ENCODE measurements around the gene VWA8.

Gene VWA8

GRCh38 chr13:41708713-41709112 lies 252.2 kb downstream of the VWA8 start:
- no peak overlapping the region for H3K4me3 ChIP-seq (ENCODE audit: low read depth, low read length)
- no peak for DNase-seq (ENCODE audit: low read depth)

GRCh38 chr13:41707194-41707821 lies 253.6 kb downstream of the VWA8 start:
- no peak for DNase-seq (ENCODE audit: low read depth)
- no peak overlapping the region for H3K4me3 ChIP-seq (ENCODE audit: low read depth, low read length)

- peak; percentile 5 for DNase-seq (ENCODE audit: low read depth)
- no peak overlapping the region for H3K4me3 ChIP-seq (ENCODE audit: low read depth, low read length)
Observed at GRCh38 chr13:41706152-41706551, 254.8 kb downstream of the VWA8 start.

GRCh38 chr13:41702540-41702939 lies 258.4 kb downstream of the VWA8 start:
- H3K4me3 ChIP-seq (ENCODE audit: low read depth, low read length), result no peak overlapping the region
- no peak for DNase-seq (ENCODE audit: low read depth)

DNA sequence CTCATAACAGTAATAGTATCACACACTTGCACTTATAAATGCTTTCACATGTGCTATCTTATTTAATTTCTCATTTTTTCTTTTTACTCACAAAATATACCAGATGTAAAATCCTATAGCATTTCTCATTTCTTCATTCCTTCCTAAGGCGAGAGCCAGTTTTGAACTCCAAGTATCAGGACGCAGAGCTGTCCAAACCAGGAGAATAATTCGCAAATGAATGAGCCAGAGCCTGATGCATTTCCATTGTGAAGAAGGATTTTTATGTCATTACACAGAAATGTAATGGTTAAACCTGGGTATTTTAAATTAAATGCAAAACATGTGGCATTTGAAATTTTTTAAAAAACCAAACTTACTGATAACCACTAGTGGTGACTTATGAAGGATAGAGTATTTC lies 259.2 kb downstream of the VWA8 start:
- H3K4me3 ChIP-seq (ENCODE audit: low read depth, low read length), result no peak overlapping the region
- no peak for DNase-seq (ENCODE audit: low read depth)

GRCh38 chr13:41700790-41701310 lies 260.1 kb downstream of the VWA8 start:
- H3K4me3 ChIP-seq (ENCODE audit: low read depth, low read length), result no peak overlapping the region
- DNase-seq (ENCODE audit: low read depth), result peak; percentile 17

DNA sequence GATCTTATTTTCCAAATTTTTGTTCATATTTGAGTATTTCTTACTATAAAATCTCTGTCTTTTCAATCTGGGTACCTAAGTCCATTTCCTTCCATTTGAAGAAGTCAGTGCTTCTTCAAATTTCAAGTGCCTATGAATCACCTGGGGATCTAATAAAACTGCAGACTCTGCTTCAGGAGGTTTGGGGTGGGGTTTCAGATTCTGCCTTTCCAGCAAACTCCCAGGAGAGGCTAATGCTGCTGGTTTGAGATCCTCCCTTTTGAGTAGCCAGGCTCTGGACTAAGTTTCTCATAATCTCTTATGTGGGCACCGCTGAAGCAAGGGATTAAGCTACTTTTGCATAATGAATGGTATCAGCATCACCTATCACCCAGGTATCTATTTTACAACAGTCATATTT lies 261.1 kb downstream of the VWA8 start:
- no peak overlapping the region for H3K4me3 ChIP-seq (ENCODE audit: low read depth, low read length)
- DNase-seq (ENCODE audit: low read depth), result no peak

DNA sequence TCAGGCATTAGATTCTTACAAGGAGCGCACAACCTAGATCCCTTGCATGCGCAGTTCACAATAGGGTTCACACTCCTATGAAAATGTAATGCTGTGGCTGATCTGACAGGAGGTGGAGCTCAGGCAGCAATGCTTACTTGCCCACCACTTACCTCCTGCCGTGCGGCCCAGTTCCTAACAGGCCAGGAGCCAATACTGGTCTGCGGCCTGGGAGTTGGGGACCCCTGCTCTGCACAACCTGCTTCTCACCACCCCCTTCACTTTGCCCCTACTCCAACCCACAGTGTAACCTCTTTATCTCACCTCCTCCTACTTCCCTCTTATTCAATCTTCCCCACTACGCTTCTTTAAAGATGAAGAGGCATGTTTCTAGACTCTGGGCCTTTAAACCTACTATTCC lies 263.3 kb downstream of the VWA8 start:
- H3K4me3 ChIP-seq (ENCODE audit: low read depth, low read length), result no peak overlapping the region
- DNase-seq (ENCODE audit: low read depth), result no peak

DNA sequence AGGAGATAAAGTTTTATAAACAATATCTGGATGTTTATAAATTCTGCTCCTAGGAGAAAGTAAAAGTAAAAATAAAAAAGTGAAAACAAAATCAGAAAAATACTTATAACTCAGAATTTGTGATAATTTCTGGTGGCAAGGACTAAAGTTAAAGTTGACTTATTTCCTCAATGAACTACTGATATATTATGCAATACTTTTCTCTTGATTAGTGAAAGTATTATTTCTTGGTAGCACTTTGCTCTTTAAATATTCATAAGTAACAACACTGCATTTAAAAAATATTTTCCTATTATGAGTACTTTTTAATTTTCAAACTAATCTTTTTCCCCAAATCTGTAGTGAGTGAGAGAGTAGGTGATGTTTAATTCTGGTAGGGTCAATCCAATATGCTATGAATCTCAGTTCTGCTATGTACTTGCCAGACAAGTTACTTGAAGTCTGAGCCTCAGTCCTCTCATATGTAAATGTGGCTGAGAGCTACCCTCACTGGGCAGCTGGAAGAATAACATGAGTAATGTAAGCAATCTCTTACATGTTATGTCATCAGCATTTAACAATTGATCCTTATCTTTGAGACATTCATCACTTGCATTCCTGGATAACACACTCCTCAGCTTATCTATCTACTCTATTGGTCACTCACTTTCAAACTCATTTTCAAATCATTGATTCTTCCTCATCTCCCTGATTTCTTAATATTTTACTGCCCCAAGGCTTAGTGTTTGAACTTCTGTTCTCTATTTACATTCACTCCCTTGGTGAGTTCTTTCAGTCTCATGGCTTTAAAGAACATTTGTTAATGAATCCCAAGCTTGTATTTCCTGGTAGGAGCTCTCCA lies 264.5 kb downstream of the VWA8 start:
- no peak overlapping the region for H3K4me3 ChIP-seq (ENCODE audit: low read depth, low read length)
- DNase-seq (ENCODE audit: low read depth), result peak; percentile 75

GRCh38 chr13:41694545-41695301 lies 266.2 kb downstream of the VWA8 start:
- no peak overlapping the region for H3K4me3 ChIP-seq (ENCODE audit: low read depth, low read length)
- peak; percentile 86 for DNase-seq (ENCODE audit: low read depth)

- H3K4me3 ChIP-seq (ENCODE audit: low read depth, low read length), result no peak overlapping the region
- no peak for DNase-seq (ENCODE audit: low read depth)
Observed at GRCh38 chr13:41693434-41693833, 267.5 kb downstream of the VWA8 start.

DNA sequence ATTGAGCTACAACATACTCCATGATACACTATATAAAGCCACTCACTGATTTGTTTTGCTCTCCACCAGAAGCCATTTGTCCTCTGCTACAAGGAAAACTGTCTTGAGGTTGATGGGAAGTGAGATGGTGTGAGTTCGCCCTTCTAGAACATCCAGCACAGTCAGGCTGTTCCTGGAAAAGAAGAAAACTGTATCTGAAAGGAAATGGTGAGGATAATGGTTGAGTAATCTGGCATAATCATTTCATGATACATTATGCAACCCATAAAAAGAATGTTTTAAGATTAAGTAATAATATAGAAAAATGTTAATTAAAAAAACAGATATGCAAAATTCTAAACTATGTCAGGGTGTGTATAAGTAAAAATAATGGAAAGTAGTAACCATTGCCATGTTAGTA lies 269.6 kb downstream of the VWA8 start:
- no peak overlapping the region for H3K4me3 ChIP-seq (ENCODE audit: low read depth, low read length)
- no peak for DNase-seq (ENCODE audit: low read depth)

DNA sequence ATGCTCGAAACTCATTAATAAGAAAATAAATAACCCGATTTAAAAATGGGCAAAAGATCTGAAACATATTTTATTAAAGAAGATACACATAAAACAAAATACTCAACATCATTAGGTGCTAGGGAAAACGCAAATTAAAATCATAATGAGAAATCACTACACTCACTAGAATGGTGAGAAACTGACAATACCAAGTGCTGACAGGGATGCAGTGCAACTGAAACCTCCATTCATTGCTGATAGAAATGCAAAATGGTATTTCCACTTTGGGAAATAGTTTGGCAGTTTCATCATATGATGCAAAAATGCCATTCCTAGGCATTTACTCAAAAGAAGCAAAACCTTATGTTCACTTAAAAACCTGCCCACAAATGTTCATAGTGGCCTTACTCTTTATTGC lies 278.1 kb downstream of the VWA8 start:
- no peak overlapping the region for H3K4me3 ChIP-seq (ENCODE audit: low read depth, low read length)
- DNase-seq (ENCODE audit: low read depth), result no peak

- DNase-seq (ENCODE audit: low read depth), result no peak
- H3K4me3 ChIP-seq (ENCODE audit: low read depth, low read length), result no peak overlapping the region
Observed at GRCh38 chr13:41682001-41682400, 278.9 kb downstream of the VWA8 start.

DNA sequence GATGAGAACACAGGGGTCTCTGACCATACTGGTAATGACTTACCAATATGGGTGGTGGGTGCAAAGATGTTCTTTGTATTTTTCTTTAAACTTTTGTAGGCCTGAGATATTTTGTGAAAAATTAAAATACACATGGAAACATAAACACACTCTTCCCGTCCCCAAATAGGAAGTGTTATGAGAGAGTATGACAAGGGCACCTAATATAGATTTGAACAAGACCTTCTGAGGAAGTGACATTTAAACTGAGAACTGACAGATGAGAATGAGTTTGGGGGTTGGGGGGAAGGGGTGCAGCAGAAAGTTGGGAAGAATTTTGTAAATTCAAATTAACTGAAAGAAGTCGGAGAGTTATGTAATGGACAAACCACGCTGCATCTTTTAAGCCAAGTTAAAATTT lies 279.3 kb downstream of the VWA8 start:
- no peak for DNase-seq (ENCODE audit: low read depth)
- no peak overlapping the region for H3K4me3 ChIP-seq (ENCODE audit: low read depth, low read length)

DNA sequence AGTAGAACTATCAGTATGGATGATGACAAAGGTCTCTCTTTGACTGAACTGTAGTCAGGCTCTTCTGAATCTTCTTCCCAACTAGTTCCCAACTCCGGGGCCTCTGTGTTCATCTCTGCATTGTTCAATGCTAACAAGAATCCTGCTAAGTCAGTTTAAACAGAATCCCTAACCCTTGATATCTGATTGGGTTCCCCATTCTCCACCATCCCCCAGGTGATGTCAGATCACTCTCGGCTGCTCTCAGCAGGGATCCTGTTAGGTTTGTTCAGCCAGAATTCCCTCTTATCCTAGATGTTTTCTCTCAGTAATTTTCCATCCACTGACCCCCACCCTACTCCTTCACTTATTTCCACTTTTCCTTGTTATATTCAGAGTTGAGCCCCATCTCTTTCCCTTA lies 280.0 kb downstream of the VWA8 start:
- no peak for DNase-seq (ENCODE audit: low read depth)
- H3K4me3 ChIP-seq (ENCODE audit: low read depth, low read length), result no peak overlapping the region

DNA sequence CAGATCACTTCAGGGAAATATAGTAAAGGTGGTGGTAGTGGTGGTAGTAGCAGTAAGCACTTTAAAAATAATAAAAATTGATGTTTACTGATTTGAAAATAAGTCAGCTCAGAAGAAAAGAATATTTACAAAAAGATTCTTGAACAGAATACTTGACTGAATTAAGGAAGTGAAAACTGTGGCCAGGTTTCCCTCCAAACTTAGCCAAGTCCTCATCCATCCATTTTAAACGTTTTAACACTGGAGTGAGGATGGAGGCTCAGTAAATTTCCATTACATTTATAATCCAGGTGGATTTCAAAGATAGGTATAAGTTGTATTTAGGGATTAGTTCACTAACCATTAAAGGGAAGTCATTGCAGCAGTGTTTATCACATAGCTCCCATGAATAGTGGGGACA lies 282.1 kb downstream of the VWA8 start:
- no peak overlapping the region for H3K4me3 ChIP-seq (ENCODE audit: low read depth, low read length)
- DNase-seq (ENCODE audit: low read depth), result no peak

GRCh38 chr13:41678249-41678648 lies 282.7 kb downstream of the VWA8 start:
- no peak overlapping the region for H3K4me3 ChIP-seq (ENCODE audit: low read depth, low read length)
- DNase-seq (ENCODE audit: low read depth), result no peak

DNA sequence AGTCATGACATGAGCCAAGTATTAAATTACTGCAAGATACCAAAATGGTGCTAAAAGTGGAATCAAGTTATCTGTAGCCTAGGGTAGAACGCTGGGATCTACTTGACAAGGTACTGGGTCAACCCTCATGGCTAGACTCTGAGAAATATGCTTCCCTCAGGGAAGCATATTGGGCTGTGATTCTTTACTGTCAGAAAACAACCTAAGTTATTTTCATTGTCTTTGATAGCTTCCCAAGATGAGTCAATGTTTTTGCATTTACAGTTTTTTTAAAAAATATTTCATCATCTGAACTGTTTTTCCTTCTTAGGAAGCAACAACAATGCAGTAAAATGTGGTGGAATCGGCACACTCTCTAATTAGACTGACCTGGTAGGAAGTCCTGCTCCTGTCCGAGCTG lies 285.6 kb downstream of the VWA8 start:
- H3K4me3 ChIP-seq (ENCODE audit: low read depth, low read length), result no peak overlapping the region
- no peak for DNase-seq (ENCODE audit: low read depth)

GRCh38 chr13:41674246-41674645 lies 286.7 kb downstream of the VWA8 start:
- DNase-seq (ENCODE audit: low read depth), result no peak
- no peak overlapping the region for H3K4me3 ChIP-seq (ENCODE audit: low read depth, low read length)
